B cell (primary cell): ENCODE measurements around the gene GSDME. TPM values are rescaled to one million over a fixed set of nuclear protein-coding genes. Genes with fewer than 3 reads are reported as not detected.

Experiments
- ATAC-seq: fragments of 200-7000 bp; cut with Tn5 transposase; one replicate; pipeline ENCODE4 v1.10.0; 2021; ENCODE audit warnings: low read depth, mild to moderate bottlenecking, moderate number of reproducible peaks, moderate library complexity
- CTCF ChIA-PET: fragments of 350-600 bp; sonication (Branson Sonifier 250); formaldehyde crosslinking; loops from one replicate; lab custom pipeline; 2021; ENCODE audit warnings: antibody characterized with exemption, inconsistent platforms; lab: Charles Lee
- POLR2A ChIA-PET: fragments of 350-600 bp; sonication (Branson Sonifier 250); formaldehyde crosslinking; loops from one replicate; lab custom pipeline; 2021; ENCODE audit warnings: antibody characterized with exemption; lab: Charles Lee
- DNase-seq: peaks from one replicate; pipeline ENCODE4 v3.0.0; 2013
- H2AFZ ChIP-seq: 2 replicates; pipeline ENCODE4 v1.6.1; 2012; ENCODE audit warnings: mild to moderate bottlenecking, low read depth, low read length; ENCODE audit not compliant: insufficient read depth, poor library complexity, severe bottlenecking
- H3K27ac ChIP-seq, 2 donors: 1 replicate in 1 of 2; 2 replicates in 1 of 2; pipeline ENCODE4 v1.5.1; 2012 to 2013; ENCODE audit warnings: low read length in 2 of 2, mild to moderate bottlenecking in 2 of 2, moderate library complexity in 1 of 2
- H3K27me3 ChIP-seq, 4 experiments: fragments of 200-600 bp in 1 of 4; sonication (generic) in 1 of 4; replicated peaks in 1 of 4; 1 replicate in 2 of 4; 2 replicates in 2 of 4; pipeline versions ENCODE4 v1.6.1 to v1.7.0; 2013 to 2016; ENCODE audit warnings: low read length in 3 of 4, mild to moderate bottlenecking in 2 of 4, mixed read lengths in 1 of 4, moderate library complexity in 1 of 4; ENCODE audit not compliant: insufficient read depth in 4 of 4, control insufficient read depth in 3 of 4; ENCODE audit errors: control extremely low read depth in 1 of 4
- H3K36me3 ChIP-seq, 2 experiments: replicated peaks in 1 of 2; 1 replicate in 1 of 2; 2 replicates in 1 of 2; pipeline versions ENCODE4 v1.6.1 to v1.7.1; 2013; ENCODE audit warnings: low read length in 1 of 2; ENCODE audit not compliant: insufficient read depth in 2 of 2, control insufficient read depth in 1 of 2; ENCODE audit errors: control extremely low read depth in 1 of 2, extremely low read depth in 1 of 2
- H3K4me1 ChIP-seq, 2 donors: fragments of 200-600 bp in 1 of 2; sonication (generic) in 1 of 2; 1 replicate in 1 of 2; 2 replicates in 1 of 2; pipeline versions ENCODE4 v1.5.1 to v1.6.1; 2013 to 2017; ENCODE audit warnings: low read length in 2 of 2; ENCODE audit not compliant: control insufficient read depth in 2 of 2, insufficient read depth in 2 of 2
- H3K4me2 ChIP-seq: replicated peaks from 2 replicates; pipeline ENCODE3; 2012; ENCODE audit warnings: mild to moderate bottlenecking, low read depth, low read length; ENCODE audit not compliant: poor library complexity, severe bottlenecking
- H3K4me3 ChIP-seq, 5 experiments: fragments of 200-600 bp in 1 of 5; sonication (generic) in 1 of 5; 1 replicate in 3 of 5; 2 replicates in 2 of 5; pipeline versions ENCODE4 v1.5.1 to v1.7.0; 2011 to 2016; ENCODE audit warnings: low read length in 4 of 5, mild to moderate bottlenecking in 4 of 5, low read depth in 2 of 5, control low read depth in 1 of 5, moderate library complexity in 1 of 5; ENCODE audit not compliant: insufficient read depth in 1 of 5; ENCODE audit errors: control extremely low read depth in 1 of 5, extremely low read depth in 1 of 5
- H3K79me2 ChIP-seq: fragments of 200-600 bp; sonication (generic); one replicate; pipeline ENCODE4 v1.6.0; 2016; ENCODE audit warnings: low read length; ENCODE audit not compliant: control insufficient read depth, insufficient read depth
- H3K9ac ChIP-seq: fragments of 200-600 bp; sonication (generic); 2 replicates; pipeline ENCODE4 v1.6.1; 2017; ENCODE audit warnings: mild to moderate bottlenecking, low read length, moderate library complexity
- H3K9me3 ChIP-seq, 3 donors: one replicate each; pipeline versions ENCODE4 v1.6.1 to v1.7.1; 2013; ENCODE audit warnings: low read length in 2 of 3; ENCODE audit not compliant: control insufficient read depth in 2 of 3, insufficient read depth in 1 of 3; ENCODE audit errors: control extremely low read depth in 1 of 3
- H4K20me1 ChIP-seq: 2 replicates; pipeline ENCODE4 v1.6.0; 2012; ENCODE audit warnings: mild to moderate bottlenecking, low read length; ENCODE audit not compliant: insufficient read depth, control insufficient read depth, poor library complexity, severe bottlenecking
- H3K27ac Mint-ChIP-seq: one replicate; pipeline ENCODE4 v1.8.0; 2021; ENCODE audit warnings: mixed read lengths
- H3K27me3 Mint-ChIP-seq: one replicate; pipeline ENCODE4 v1.8.0; 2021; ENCODE audit warnings: mixed read lengths
- H3K4me1 Mint-ChIP-seq: one replicate; pipeline ENCODE4 v1.8.0; 2021; ENCODE audit warnings: mixed read lengths
- H3K4me3 Mint-ChIP-seq: one replicate; pipeline ENCODE4 v1.8.0; 2021; ENCODE audit warnings: mixed read lengths
- H3K9me3 Mint-ChIP-seq: one replicate; pipeline ENCODE4 v1.8.0; 2022; ENCODE audit warnings: mixed read lengths; ENCODE audit not compliant: insufficient read depth
- CTCF ChIP-seq: fragments of 200-600 bp; IDR thresholded peaks from one replicate; pipeline ENCODE4 v1.8.0; 2022; ENCODE audit warnings: antibody characterized with exemption, mild to moderate bottlenecking
- EZH2 ChIP-seq: IDR thresholded peaks from 2 replicates; pipeline ENCODE4 v1.6.1; 2012; ENCODE audit warnings: borderline replicate concordance, low read depth, mild to moderate bottlenecking, moderate library complexity, low read length; ENCODE audit not compliant: insufficient read depth, poor library complexity, severe bottlenecking
- intact Hi-C: fragments of 100-400 bp; cut with micrococcal nuclease; formaldehyde crosslinking; loops from one replicate; pipeline ENCODE4 v1.10.0; 2022
- polyA plus RNA-seq: library from polyadenylated mRNA; depleted of rRNA; stranded (reverse); fragments of >200 nt; gene quantifications from 2 replicates; pipeline ENCODE4 v1.2.3, GENCODE V29; 2012
- total RNA-seq, 2 donors: library from RNA; stranded (reverse); fragments of 120-200 nt in 1 of 2; gene quantifications; 1 replicate in 1 of 2; 2 replicates in 1 of 2; pipeline versions ENCODE4 v1.2.3 to v1.2.4, GENCODE V29; 2013 to 2022

Gene GSDME
- total and polyA plus RNA-seq, 2 donors (not counting 1 experiment from before 2014, with no cell fraction given), result 7.0 to 11.9 TPM

GRCh38 chr7:24670782-24671181, 86.5 kb downstream of the GSDME start:
- H3K4me2 ChIP-seq, result no peak overlapping the region
- Mint-ChIP-seq H3K4me3 (no peak overlapping the region), H3K4me1 (no peaks in the 10 kb centered on the region), H3K9me3 (no peaks in the 10 kb centered on the region), H3K27ac (no peak overlapping the region), H3K27me3 (no peaks in the 10 kb centered on the region)
- H3K27ac ChIP-seq, result no peak overlapping the region
- H3K4me1 ChIP-seq, result no peaks in the 10 kb centered on the region
- TF ChIP-seq CTCF (no peak), EZH2 (no peak)
- H3K27me3 ChIP-seq, result no peaks in the 10 kb centered on the region
- H3K9me3 ChIP-seq, result no peaks in the 10 kb centered on the region
- peaks cover 0 to 5% of the 10 kb centered on the region in 2 experiments for H3K36me3 ChIP-seq
- H4K20me1 ChIP-seq, result no peaks in the 10 kb centered on the region
- POLR2A ChIA-PET, result interaction anchor here (0.7 kb wide), 1 partner anchor 1313 kb away, joined by 3 read pairs; no protein-coding TSS in a partner anchor
- no peak for ATAC-seq
- H2AFZ ChIP-seq, result no peak overlapping the region
- H3K4me3 ChIP-seq, result no peak overlapping the region
- H3K79me2 ChIP-seq, result no peaks in the 10 kb centered on the region
- CTCF ChIA-PET, result interaction anchor here (0.8 kb wide), 1 partner anchor 15 kb away, joined by 4 read pairs; no protein-coding TSS in a partner anchor
- H3K9ac ChIP-seq, result no peak overlapping the region
- DNase-seq, result no peak
- intact Hi-C loops, result no loop called here

DNA sequence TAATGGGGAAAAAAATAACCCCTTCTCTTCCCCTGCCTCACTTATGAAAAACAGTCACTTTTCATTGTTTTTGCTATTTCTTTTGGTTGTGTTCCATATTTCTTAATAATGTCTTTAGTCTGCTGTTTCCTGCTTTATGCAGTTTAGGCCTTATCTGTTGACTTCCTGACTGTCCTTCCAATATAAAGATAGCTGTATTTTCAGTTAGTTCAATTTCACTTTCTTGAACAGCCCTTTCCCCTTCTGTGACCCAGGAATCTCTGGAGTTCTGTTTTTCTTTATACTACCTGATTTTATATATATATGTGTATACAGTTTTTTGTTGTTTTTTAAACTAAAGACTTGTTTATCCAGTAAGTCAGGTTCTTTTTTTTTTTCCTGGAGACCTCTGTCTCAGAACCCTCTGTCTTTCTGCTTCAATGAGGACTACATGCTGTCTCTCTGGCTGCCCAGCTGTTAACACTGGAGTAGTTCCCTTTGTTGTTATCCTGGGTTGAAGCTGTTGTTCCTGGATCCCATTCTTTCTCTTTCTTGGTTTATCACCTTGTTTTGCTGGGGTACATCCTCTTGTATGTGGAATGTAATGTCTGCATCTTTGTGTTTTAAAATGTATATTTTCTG, 87.2 kb downstream of the GSDME start:
- Mint-ChIP-seq H3K4me1 (no peaks in the 10 kb centered on the region), H3K9me3 (no peaks in the 10 kb centered on the region), H3K27me3 (no peaks in the 10 kb centered on the region), H3K4me3 (no peak overlapping the region), H3K27ac (no peak overlapping the region)
- Histone ChIP-seq H3K9ac (no peak overlapping the region), H3K4me3 (no peak overlapping the region), H3K36me3 (peaks cover 0 to 5% of the 10 kb centered on the region in 2 experiments), H4K20me1 (no peaks in the 10 kb centered on the region), H3K9me3 (no peaks in the 10 kb centered on the region), H3K4me1 (no peaks in the 10 kb centered on the region), H2AFZ (no peak overlapping the region), H3K27ac (no peak overlapping the region), H3K79me2 (no peaks in the 10 kb centered on the region), H3K27me3 (no peaks in the 10 kb centered on the region), H3K4me2 (no peak overlapping the region)
- CTCF ChIA-PET, result interaction anchor here (2.0 to 6.8 kb wide), 2 partner anchors 94 to 142 kb away, joined by 4 to 45 read pairs; partner anchors contain the start of gene PALS2
- DNase-seq (no peak), ATAC-seq (no peak)
- intact Hi-C loops, result loop anchor here (5.0 to 10.0 kb wide), 4 partner anchors 78 to 1395 kb away; no protein-coding TSS in a partner anchor
- POLR2A ChIA-PET, result interaction anchor here (0.7 kb wide), 1 partner anchor 1312 kb away, joined by 3 read pairs; no protein-coding TSS in a partner anchor
- TF ChIP-seq CTCF (no peak), EZH2 (no peak)
